ENCODE data around the gene FUBP3.

The FUBP3 gene

DNA sequence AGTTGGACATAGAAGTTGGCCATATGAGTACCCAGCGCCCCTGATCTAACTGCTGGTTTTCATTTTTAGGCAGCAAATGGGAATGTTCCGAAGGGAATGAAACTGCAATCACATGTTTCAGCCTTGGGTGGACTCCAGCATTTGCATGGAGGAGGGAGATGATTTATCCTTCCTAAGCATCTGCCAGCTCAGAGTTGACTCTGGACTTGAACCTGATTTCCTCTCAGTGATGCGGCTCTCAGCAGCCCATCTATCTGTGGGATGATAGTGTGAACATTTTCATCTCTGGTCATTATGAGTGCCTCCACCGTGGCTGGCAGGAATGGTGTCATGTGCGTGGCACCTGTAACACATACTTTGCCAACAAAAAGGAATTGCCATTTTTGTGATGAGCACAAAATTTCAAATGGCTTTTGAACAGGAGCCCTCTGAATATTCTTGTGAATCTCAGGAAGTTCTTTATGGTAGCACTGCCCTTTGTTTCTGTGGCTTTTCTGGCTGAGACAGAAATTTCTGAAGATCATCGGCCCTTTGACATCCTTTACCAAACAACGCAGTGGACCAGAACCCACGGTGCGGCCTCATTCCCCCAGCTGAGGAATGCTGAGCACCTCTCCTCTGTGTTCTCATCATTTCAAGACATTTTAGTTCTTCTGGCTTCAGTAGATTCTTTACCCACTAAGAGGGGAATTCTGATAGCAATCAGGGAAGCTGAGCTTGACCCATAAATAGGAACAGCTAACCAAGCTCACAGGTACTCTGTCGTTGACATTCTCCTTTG lies 28.5 kb downstream of the FUBP3 start:
- Histone ChIP-seq H3K9me2 (replicated peaks; ENCODE audit: insufficient read depth, low read length) (no peaks in the 10 kb centered on the region), H3F3A (ENCODE audit: insufficient read depth, low read length) (no peaks in the 10 kb centered on the region), H3K36me3 (replicated peaks; ENCODE audit: insufficient read depth, low read length) (no peaks in the 10 kb centered on the region), H3K4me3 (ENCODE audit: low read length) (no peak overlapping the region), H3K4me1 (ENCODE audit: low read length) (no peaks in the 10 kb centered on the region), H3K9ac (ENCODE audit: low read length) (no peak overlapping the region), H2AFZ (ENCODE audit: low read length) (no peak overlapping the region), H3K27ac (ENCODE audit: low read length) (no peak overlapping the region), H3K9me3 (replicated peaks; ENCODE audit: insufficient read depth, low read length) (no peaks in the 10 kb centered on the region), H3K27me3 (replicated peaks; ENCODE audit: insufficient read depth, low read length) (no peaks in the 10 kb centered on the region), H3K79me2 (ENCODE audit: low read length) (no peaks in the 10 kb centered on the region), H3K4me2 (ENCODE audit: low read depth, low read length) (no peak overlapping the region), H4K20me1 (ENCODE audit: insufficient read depth, low read length) (no peaks in the 10 kb centered on the region)
- DNase-seq: no peak
- TF ChIP-seq EZH2phosphoT487 (IDR thresholded peaks at IDR 0.05; ENCODE audit: low read length) (no peak), EZH2 (optimal IDR thresholded peaks at IDR 0.05; ENCODE audit: low read depth, low read length) (no peak)
- TF ChIP-seq, protein P1, sequence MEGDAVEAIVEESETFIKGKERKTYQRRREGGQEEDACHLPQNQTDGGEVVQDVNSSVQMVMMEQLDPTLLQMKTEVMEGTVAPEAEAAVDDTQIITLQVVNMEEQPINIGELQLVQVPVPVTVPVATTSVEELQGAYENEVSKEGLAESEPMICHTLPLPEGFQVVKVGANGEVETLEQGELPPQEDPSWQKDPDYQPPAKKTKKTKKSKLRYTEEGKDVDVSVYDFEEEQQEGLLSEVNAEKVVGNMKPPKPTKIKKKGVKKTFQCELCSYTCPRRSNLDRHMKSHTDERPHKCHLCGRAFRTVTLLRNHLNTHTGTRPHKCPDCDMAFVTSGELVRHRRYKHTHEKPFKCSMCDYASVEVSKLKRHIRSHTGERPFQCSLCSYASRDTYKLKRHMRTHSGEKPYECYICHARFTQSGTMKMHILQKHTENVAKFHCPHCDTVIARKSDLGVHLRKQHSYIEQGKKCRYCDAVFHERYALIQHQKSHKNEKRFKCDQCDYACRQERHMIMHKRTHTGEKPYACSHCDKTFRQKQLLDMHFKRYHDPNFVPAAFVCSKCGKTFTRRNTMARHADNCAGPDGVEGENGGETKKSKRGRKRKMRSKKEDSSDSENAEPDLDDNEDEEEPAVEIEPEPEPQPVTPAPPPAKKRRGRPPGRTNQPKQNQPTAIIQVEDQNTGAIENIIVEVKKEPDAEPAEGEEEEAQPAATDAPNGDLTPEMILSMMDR (IDR thresholded peaks at IDR 0.05; ENCODE audit: low read length): no peak

DNA sequence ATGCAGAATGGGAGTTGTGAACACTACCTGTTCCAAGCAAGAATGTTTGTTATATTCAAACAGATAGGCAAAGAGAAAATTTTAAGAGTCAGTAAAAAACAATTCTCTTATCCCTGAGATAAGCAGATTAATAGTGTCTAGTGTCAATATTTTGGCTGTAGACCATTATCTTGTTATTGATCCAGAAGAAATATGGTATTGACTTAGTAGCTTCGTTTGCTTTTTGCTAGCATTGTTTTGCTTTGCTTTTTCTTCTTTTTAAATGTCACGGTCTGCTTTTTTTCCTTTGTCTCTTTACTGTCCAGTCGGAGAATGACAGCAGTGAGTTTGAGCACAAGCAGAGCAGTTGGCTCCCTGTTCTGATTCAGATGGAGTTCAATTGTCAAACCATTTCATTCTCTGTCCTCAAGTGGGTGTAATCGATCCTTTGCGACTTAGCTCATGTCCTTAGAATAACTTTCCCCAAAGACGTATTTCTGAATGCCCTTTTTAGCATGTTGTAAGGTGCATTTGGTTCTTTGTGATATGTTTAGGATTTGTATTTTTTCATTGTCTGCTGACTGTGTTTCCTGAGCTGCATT lies 29.3 kb downstream of the FUBP3 start:
- Histone ChIP-seq H3K4me3 (ENCODE audit: low read length) (no peak overlapping the region), H3K36me3 (replicated peaks; ENCODE audit: insufficient read depth, low read length) (no peaks in the 10 kb centered on the region), H3K9me2 (replicated peaks; ENCODE audit: insufficient read depth, low read length) (no peaks in the 10 kb centered on the region), H3K79me2 (ENCODE audit: low read length) (no peaks in the 10 kb centered on the region), H3F3A (ENCODE audit: insufficient read depth, low read length) (no peaks in the 10 kb centered on the region), H3K27ac (ENCODE audit: low read length) (no peak overlapping the region), H3K9ac (ENCODE audit: low read length) (no peak overlapping the region), H4K20me1 (ENCODE audit: insufficient read depth, low read length) (no peaks in the 10 kb centered on the region), H3K4me2 (ENCODE audit: low read depth, low read length) (no peak overlapping the region), H3K9me3 (replicated peaks; ENCODE audit: insufficient read depth, low read length) (no peaks in the 10 kb centered on the region), H3K4me1 (ENCODE audit: low read length) (no peaks in the 10 kb centered on the region), H2AFZ (ENCODE audit: low read length) (no peak overlapping the region), H3K27me3 (replicated peaks; ENCODE audit: insufficient read depth, low read length) (no peaks in the 10 kb centered on the region)
- no peak for DNase-seq
- no peak for TF ChIP-seq EZH2 (optimal IDR thresholded peaks at IDR 0.05; ENCODE audit: low read depth, low read length)
- TF ChIP-seq EZH2phosphoT487 (IDR thresholded peaks at IDR 0.05; ENCODE audit: low read length): no peak
- TF ChIP-seq, protein P1 (IDR thresholded peaks at IDR 0.05; ENCODE audit: low read length): no peak

DNA sequence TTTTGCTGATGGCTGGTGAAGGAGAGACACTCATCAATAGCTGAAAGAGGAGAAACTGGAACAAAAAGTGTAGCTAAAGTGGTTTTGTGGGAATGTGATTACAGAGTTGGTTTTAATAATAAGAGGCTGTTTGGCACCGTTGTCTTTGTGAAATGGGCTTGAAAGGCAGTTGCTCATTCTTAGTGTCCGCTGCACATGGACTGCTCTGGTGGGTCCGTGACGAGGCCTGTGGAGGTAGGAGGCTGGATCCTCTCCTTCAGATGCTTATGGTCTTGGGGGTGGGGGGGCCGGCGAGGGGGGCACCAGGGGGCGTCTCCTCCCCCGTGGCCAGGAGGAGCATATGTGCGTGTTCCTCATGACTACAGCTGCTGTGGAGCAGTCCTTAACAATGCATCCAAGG lies 29.8 kb downstream of the FUBP3 start:
- H3K4me1 ChIP-seq (ENCODE audit: low read length): no peaks in the 10 kb centered on the region
- no peaks in the 10 kb centered on the region for H3K36me3 ChIP-seq (replicated peaks; ENCODE audit: insufficient read depth, low read length)
- H3K79me2 ChIP-seq (ENCODE audit: low read length): no peaks in the 10 kb centered on the region
- no peaks in the 10 kb centered on the region for H3K9me3 ChIP-seq (replicated peaks; ENCODE audit: insufficient read depth, low read length)
- H4K20me1 ChIP-seq (ENCODE audit: insufficient read depth, low read length): no peaks in the 10 kb centered on the region
- no peaks in the 10 kb centered on the region for H3K27me3 ChIP-seq (replicated peaks; ENCODE audit: insufficient read depth, low read length)
- no peaks in the 10 kb centered on the region for H3F3A ChIP-seq (ENCODE audit: insufficient read depth, low read length)
- no peak overlapping the region for H3K27ac ChIP-seq (ENCODE audit: low read length)
- TF ChIP-seq, protein P1 (IDR thresholded peaks at IDR 0.05; ENCODE audit: low read length): no peak
- no peak for TF ChIP-seq EZH2 (optimal IDR thresholded peaks at IDR 0.05; ENCODE audit: low read depth, low read length)
- H3K4me2 ChIP-seq (ENCODE audit: low read depth, low read length): no peak overlapping the region
- no peak for DNase-seq
- no peak overlapping the region for H2AFZ ChIP-seq (ENCODE audit: low read length)
- no peaks in the 10 kb centered on the region for H3K9me2 ChIP-seq (replicated peaks; ENCODE audit: insufficient read depth, low read length)
- H3K4me3 ChIP-seq (ENCODE audit: low read length): no peak overlapping the region
- no peak overlapping the region for H3K9ac ChIP-seq (ENCODE audit: low read length)

All from MM.1S (cell line).